Thymus (tissue), 11 donors: ENCODE measurements around the gene ZNF559. TPM values are rescaled to one million over a fixed set of nuclear protein-coding genes. Genes with fewer than 3 reads are reported as not detected.

ENCODE experiments used
- DNase-seq, 9 donors: peaks; one replicate each; pipeline ENCODE4 v3.0.0-alpha.2; 2013; ENCODE audit warnings: low spot score in 9 of 9, low read depth in 6 of 9, missing footprints in 1 of 9
- H3K27ac ChIP-seq, 2 donors: one replicate each; pipeline ENCODE4 v1.5.1; 2013; ENCODE audit warnings: control low read depth in 1 of 2, low read depth in 1 of 2, low read length in 1 of 2, mild to moderate bottlenecking in 1 of 2, moderate library complexity in 1 of 2
- H3K27me3 ChIP-seq, 2 donors: one replicate each; pipeline ENCODE4 v1.5.1; 2013; ENCODE audit warnings: low read length in 1 of 2; ENCODE audit not compliant: control insufficient read depth in 2 of 2, insufficient read depth in 1 of 2
- H3K36me3 ChIP-seq, 2 donors: one replicate each; pipeline ENCODE4 v1.5.1; 2013; ENCODE audit warnings: low read length in 1 of 2, mild to moderate bottlenecking in 1 of 2, moderate library complexity in 1 of 2; ENCODE audit not compliant: control insufficient read depth in 2 of 2, insufficient read depth in 2 of 2
- H3K4me1 ChIP-seq, 2 donors: one replicate each; pipeline ENCODE4 v1.5.1; 2013; ENCODE audit warnings: low read length in 2 of 2; ENCODE audit not compliant: control insufficient read depth in 2 of 2, insufficient read depth in 2 of 2
- H3K4me3 ChIP-seq, 2 donors: one replicate each; pipeline ENCODE4 v1.5.1; 2013; ENCODE audit warnings: low read length in 2 of 2, control low read depth in 1 of 2, mild to moderate bottlenecking in 1 of 2
- H3K9me3 ChIP-seq, 2 donors: one replicate each; pipeline ENCODE4 v1.5.1; 2013; ENCODE audit warnings: low read length in 1 of 2, mild to moderate bottlenecking in 1 of 2; ENCODE audit not compliant: control insufficient read depth in 2 of 2, insufficient read depth in 1 of 2
- WGBS: extraction: QIAGEN DNeasy Blood & Tissue Kit; methylation state at CpG from one replicate; pipeline ENCODE4 v1.1.7; 2013; 5-methylcytosine and 5-hydroxymethylcytosine counted together
- polyA plus RNA-seq: library from polyadenylated mRNA; stranded (reverse); fragments of 200-250 nt; gene quantifications from one replicate; pipeline ENCODE4 v1.2.3, GENCODE V29; 2013
- total RNA-seq: library from RNA; stranded (reverse); fragments of 120-200 nt; gene quantifications from one replicate; pipeline ENCODE4 v1.2.4, GENCODE V29; 2013
- donor health status: healthy.

The ZNF559 gene
- total and polyA plus RNA-seq, 2 donors = 27.7 to 72.1 TPM

- Histone ChIP-seq H3K4me1 (no peaks in the 10 kb centered on the region), H3K9me3 (peaks cover 21 to 22% of the 10 kb centered on the region in 2 donors), H3K36me3 (peaks cover 21 to 22% of the 10 kb centered on the region in 2 donors), H3K4me3 (no peak overlapping the region), H3K27ac (no peak overlapping the region), H3K27me3 (no peaks in the 10 kb centered on the region)
- no peak for DNase-seq
- 72% methylated on average over 4 of the region's 4 CpGs for WGBS
These were observed 57.4 kb downstream of the ZNF559 start for GRCh38 chr19:9381361-9381785.

Other genes with a start within 250 kb of the ZNF559 start
- not detected for gene OR1M1, start 237.1 kb upstream of the ZNF559 start, total RNA-seq
- gene OR1M1, start 237.1 kb upstream of the ZNF559 start, polyA plus RNA-seq = under 0.01 TPM
- gene OR7G2, start 216.7 kb upstream of the ZNF559 start, total RNA-seq = not detected
- 0.02 TPM for gene OR7G2, start 216.7 kb upstream of the ZNF559 start, polyA plus RNA-seq
- gene OR7G1, start 208.4 kb upstream of the ZNF559 start, total RNA-seq = not detected
- not detected for gene OR7G1, start 208.4 kb upstream of the ZNF559 start, polyA plus RNA-seq
- not detected for gene OR7G3, start 197.2 kb upstream of the ZNF559 start, total RNA-seq
- not detected for gene OR7G3, start 197.2 kb upstream of the ZNF559 start, polyA plus RNA-seq
- gene ZNF317, start 183.8 kb upstream of the ZNF559 start, total RNA-seq = 24.8 TPM
- 44.2 TPM for gene ZNF317, start 183.8 kb upstream of the ZNF559 start, polyA plus RNA-seq
- gene OR7D2, start 145.2 kb upstream of the ZNF559 start, total RNA-seq = under 0.01 TPM
- 0.07 TPM for gene OR7D2, start 145.2 kb upstream of the ZNF559 start, polyA plus RNA-seq
- not detected for gene OR7D4, start 104.6 kb upstream of the ZNF559 start, total RNA-seq
- gene OR7D4, start 104.6 kb upstream of the ZNF559 start, polyA plus RNA-seq = 0.02 TPM
- not detected for gene OR7E24, start 73.2 kb upstream of the ZNF559 start, total RNA-seq
- gene OR7E24, start 73.2 kb upstream of the ZNF559 start, polyA plus RNA-seq = not detected
- 4.5 TPM for gene ZNF699, start 14.3 kb upstream of the ZNF559 start, total RNA-seq
- gene ZNF699, start 14.3 kb upstream of the ZNF559 start, polyA plus RNA-seq = 1.8 TPM
- 2.9 TPM for gene ZNF177, start 38.8 kb downstream of the ZNF559 start, total RNA-seq
- 13.8 TPM for gene ZNF177, start 38.8 kb downstream of the ZNF559 start, polyA plus RNA-seq
- gene ZNF266, start 111.4 kb downstream of the ZNF559 start, total RNA-seq = 25.7 TPM
- gene ZNF266, start 111.4 kb downstream of the ZNF559 start, polyA plus RNA-seq = 151 TPM
- 0.05 TPM for gene ZNF560, start 174.4 kb downstream of the ZNF559 start, total RNA-seq
- 0.21 TPM for gene ZNF560, start 174.4 kb downstream of the ZNF559 start, polyA plus RNA-seq
- 11.1 TPM for gene ZNF426, start 214.5 kb downstream of the ZNF559 start, total RNA-seq
- 5.0 TPM for gene ZNF426, start 214.5 kb downstream of the ZNF559 start, polyA plus RNA-seq